ENCODE data around the gene TCF7L1.
"Not testable (repeated sequence)": the region's sequence is repeated elsewhere in the genome, so short reads cannot be mapped to it uniquely, and the experiment has no call there.

The TCF7L1 gene

GRCh38 chr2:85329701-85330100 is 196.5 kb downstream of the TCF7L1 start:
- H3K9me3 ChIP-seq (ENCODE audit: control insufficient read depth, low read length); H3K9ac ChIP-seq (ENCODE audit: low read length); H3K27me3 ChIP-seq (ENCODE audit: control insufficient read depth, insufficient read depth, low read length); H3K4me3 ChIP-seq (ENCODE audit: low read length); H3K36me3 ChIP-seq (ENCODE audit: control insufficient read depth, insufficient read depth, low read length): not testable (repeated sequence)
- H3K4me1 ChIP-seq (ENCODE audit: control insufficient read depth, insufficient read depth, low read length), result peaks cover 20% of the 10 kb centered on the region

GRCh38 chr2:85330839-85331636 is 197.8 kb downstream of the TCF7L1 start:
- Histone ChIP-seq H3K9me3 (ENCODE audit: control insufficient read depth, low read length) (no peaks in the 10 kb centered on the region), H3K27me3 (ENCODE audit: control insufficient read depth, insufficient read depth, low read length) (no peaks in the 10 kb centered on the region), H3K36me3 (ENCODE audit: control insufficient read depth, insufficient read depth, low read length) (no peaks in the 10 kb centered on the region), H3K4me3 (ENCODE audit: low read length) (no peak overlapping the region), H3K9ac (ENCODE audit: low read length) (no peak overlapping the region), H3K4me1 (ENCODE audit: control insufficient read depth, insufficient read depth, low read length) (peaks cover 8% of the 10 kb centered on the region)

DNA sequence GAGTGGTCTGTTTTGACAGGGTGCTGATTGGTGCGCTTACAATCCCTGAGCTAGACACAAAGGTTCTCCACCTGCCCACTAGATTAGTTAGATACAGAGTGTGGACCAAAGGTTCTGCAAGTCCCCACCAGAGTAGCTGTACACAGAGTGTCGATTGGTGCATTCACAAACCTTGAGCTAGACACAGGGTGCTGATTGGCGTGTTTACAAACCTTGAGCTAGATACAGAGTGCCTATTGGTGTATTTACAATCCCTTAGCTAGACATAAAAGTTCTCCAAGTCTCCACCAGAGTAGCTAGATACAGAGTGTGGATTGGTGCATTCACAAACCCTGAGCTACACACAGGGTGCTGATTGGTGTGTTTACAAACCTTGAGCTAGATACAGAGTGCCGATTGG is 200.7 kb downstream of the TCF7L1 start:
- H3K36me3 ChIP-seq (ENCODE audit: control insufficient read depth, insufficient read depth, low read length); H3K27me3 ChIP-seq (ENCODE audit: control insufficient read depth, insufficient read depth, low read length); H3K4me3 ChIP-seq (ENCODE audit: low read length); H3K9me3 ChIP-seq (ENCODE audit: control insufficient read depth, low read length); H3K4me1 ChIP-seq (ENCODE audit: control insufficient read depth, insufficient read depth, low read length); H3K9ac ChIP-seq (ENCODE audit: low read length): not testable (repeated sequence)

- no peak overlapping the region for H3K4me3 ChIP-seq (ENCODE audit: low read length)
- no peak overlapping the region for H3K9ac ChIP-seq (ENCODE audit: low read length)
- no peaks in the 10 kb centered on the region for H3K9me3 ChIP-seq (ENCODE audit: control insufficient read depth, low read length)
- H3K4me1 ChIP-seq (ENCODE audit: control insufficient read depth, insufficient read depth, low read length), result no peaks in the 10 kb centered on the region
- H3K27me3 ChIP-seq (ENCODE audit: control insufficient read depth, insufficient read depth, low read length), result no peaks in the 10 kb centered on the region
- no peaks in the 10 kb centered on the region for H3K36me3 ChIP-seq (ENCODE audit: control insufficient read depth, insufficient read depth, low read length)
Observed at GRCh38 chr2:85334928-85335327, 201.7 kb downstream of the TCF7L1 start.

DNA sequence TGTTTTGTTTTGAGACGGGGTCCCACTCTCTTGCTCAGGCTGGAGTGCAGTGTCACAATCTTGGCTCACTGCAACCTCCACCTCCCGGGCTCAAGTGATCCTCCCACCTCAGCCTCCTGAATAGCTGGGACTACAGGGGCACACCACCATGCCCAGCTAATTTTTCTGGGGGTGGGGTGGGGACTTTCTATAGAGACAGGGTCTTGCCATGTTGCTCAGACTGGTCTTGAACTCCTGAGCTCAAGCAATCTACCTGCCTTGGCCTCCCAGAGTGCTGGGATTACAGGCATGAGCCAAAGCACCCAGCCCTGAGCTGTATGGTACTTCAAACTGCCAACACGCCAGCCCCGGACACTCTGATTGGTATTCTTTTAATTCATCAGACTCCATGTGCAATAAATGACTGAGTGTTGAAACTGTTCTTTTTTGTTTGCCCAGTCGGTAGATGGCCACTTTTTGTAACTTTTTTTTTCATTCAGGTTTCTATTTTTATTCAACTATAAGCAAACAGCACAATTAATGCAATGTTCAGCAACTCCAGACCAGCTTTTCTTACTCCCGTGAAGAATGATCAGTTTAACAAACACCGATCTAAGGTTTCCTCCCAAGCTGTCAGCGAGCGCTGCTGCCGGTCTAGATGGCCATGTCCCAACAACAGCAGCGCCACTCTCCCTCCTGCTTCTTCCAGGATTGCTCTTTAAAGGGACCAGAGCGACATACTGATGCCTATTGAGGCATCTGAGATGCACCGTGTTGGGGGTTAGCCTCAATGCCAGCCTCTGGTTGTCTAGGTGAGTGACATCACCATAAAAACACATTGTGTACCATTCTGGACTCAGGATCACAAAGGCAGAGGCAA is 207.1 kb downstream of the TCF7L1 start:
- Histone ChIP-seq H3K4me3 (ENCODE audit: low read length) (no peak overlapping the region), H3K27me3 (ENCODE audit: control insufficient read depth, insufficient read depth, low read length) (no peaks in the 10 kb centered on the region), H3K9ac (ENCODE audit: low read length) (no peak overlapping the region), H3K4me1 (ENCODE audit: control insufficient read depth, insufficient read depth, low read length) (no peaks in the 10 kb centered on the region), H3K36me3 (ENCODE audit: control insufficient read depth, insufficient read depth, low read length) (peaks cover 12% of the 10 kb centered on the region), H3K9me3 (ENCODE audit: control insufficient read depth, low read length) (no peaks in the 10 kb centered on the region)

- Histone ChIP-seq H3K27me3 (ENCODE audit: control insufficient read depth, insufficient read depth, low read length) (no peaks in the 10 kb centered on the region), H3K4me1 (ENCODE audit: control insufficient read depth, insufficient read depth, low read length) (no peaks in the 10 kb centered on the region), H3K4me3 (ENCODE audit: low read length) (no peak overlapping the region), H3K9me3 (ENCODE audit: control insufficient read depth, low read length) (no peaks in the 10 kb centered on the region), H3K36me3 (ENCODE audit: control insufficient read depth, insufficient read depth, low read length) (peaks cover 23% of the 10 kb centered on the region), H3K9ac (ENCODE audit: low read length) (no peak overlapping the region)
Observed at GRCh38 chr2:85341269-85342029, 208.3 kb downstream of the TCF7L1 start.

DNA sequence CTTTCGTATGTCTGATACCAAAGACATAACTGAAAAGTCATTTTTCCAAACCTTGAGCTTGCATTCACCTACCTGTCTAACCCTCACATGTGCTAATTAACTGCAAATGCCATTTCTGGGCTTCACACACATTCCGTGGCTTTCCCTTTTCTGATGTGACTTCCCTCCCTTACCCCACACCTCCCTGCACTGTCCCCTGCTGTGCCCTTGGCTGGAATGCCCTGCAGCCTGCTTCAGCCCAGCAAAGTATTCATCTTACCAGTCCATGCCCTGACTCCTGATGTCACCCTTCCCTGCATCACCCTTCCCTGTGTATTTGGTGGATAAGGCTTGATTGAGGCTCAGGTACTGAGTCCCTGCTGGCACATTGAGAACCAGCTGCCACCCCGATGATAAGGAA is 209.0 kb downstream of the TCF7L1 start:
- no peak overlapping the region for H3K9ac ChIP-seq (ENCODE audit: low read length)
- no peaks in the 10 kb centered on the region for H3K27me3 ChIP-seq (ENCODE audit: control insufficient read depth, insufficient read depth, low read length)
- H3K9me3 ChIP-seq (ENCODE audit: control insufficient read depth, low read length), result no peaks in the 10 kb centered on the region
- no peaks in the 10 kb centered on the region for H3K4me1 ChIP-seq (ENCODE audit: control insufficient read depth, insufficient read depth, low read length)
- H3K4me3 ChIP-seq (ENCODE audit: low read length), result no peak overlapping the region
- peaks cover 24% of the 10 kb centered on the region for H3K36me3 ChIP-seq (ENCODE audit: control insufficient read depth, insufficient read depth, low read length)

DNA sequence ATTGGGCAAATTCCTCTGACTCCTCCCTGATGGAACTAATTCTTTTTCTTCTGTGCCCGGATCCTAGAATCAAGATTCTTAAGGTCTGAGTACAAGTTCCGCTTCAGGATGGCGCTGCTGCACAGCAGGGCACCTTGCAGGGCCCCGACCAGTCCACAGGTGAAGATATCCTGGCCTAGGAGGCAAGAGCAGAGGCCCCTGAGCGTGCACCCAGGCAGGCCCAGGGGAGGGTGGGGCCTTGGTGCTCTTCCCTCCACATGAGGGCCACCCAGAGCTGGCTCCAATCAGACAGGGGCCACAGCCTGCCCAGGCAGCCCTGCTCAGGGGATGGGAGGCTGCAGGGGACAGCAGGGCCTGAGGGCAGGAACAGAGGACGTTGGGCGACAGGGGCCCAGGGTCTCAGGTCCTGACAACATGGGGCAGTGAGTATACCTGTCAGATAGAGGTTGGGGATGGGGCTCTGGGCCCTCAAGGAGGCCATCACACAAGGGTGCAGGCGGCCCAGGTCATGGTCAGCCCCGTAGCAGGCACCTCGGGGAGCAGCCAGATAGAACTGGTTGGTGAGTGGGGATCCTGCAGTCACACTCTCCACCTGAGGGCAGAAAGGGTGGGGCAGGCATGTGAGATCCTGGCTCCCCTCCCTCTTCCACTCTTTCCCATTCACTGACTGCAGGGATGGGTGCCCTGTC is 210.2 kb downstream of the TCF7L1 start:
- H3K9ac ChIP-seq (ENCODE audit: low read length); H3K9me3 ChIP-seq (ENCODE audit: control insufficient read depth, low read length): not testable (repeated sequence)
- peaks cover 24% of the 10 kb centered on the region for H3K36me3 ChIP-seq (ENCODE audit: control insufficient read depth, insufficient read depth, low read length)

GRCh38 chr2:85344356-85344954 is 211.3 kb downstream of the TCF7L1 start:
- H3K9ac ChIP-seq (ENCODE audit: low read length), result no peak overlapping the region
- peaks cover 7% of the 10 kb centered on the region for H3K4me1 ChIP-seq (ENCODE audit: control insufficient read depth, insufficient read depth, low read length)
- peaks cover 28% of the 10 kb centered on the region for H3K36me3 ChIP-seq (ENCODE audit: control insufficient read depth, insufficient read depth, low read length)
- no peak overlapping the region for H3K4me3 ChIP-seq (ENCODE audit: low read length)
- H3K27me3 ChIP-seq (ENCODE audit: control insufficient read depth, insufficient read depth, low read length), result no peaks in the 10 kb centered on the region
- H3K9me3 ChIP-seq (ENCODE audit: control insufficient read depth, low read length), result no peaks in the 10 kb centered on the region

More for the DNA sequence above, 210.2 kb downstream of the TCF7L1 start:
- H3K4me3 ChIP-seq (ENCODE audit: low read length); H3K27me3 ChIP-seq (ENCODE audit: control insufficient read depth, insufficient read depth, low read length); H3K4me1 ChIP-seq (ENCODE audit: control insufficient read depth, insufficient read depth, low read length): not testable (repeated sequence)

- H3K27me3 ChIP-seq (ENCODE audit: control insufficient read depth, insufficient read depth, low read length), result no peaks in the 10 kb centered on the region
- H3K4me3 ChIP-seq (ENCODE audit: low read length), result no peak overlapping the region
- peaks cover 13% of the 10 kb centered on the region for H3K4me1 ChIP-seq (ENCODE audit: control insufficient read depth, insufficient read depth, low read length)
- H3K9ac ChIP-seq (ENCODE audit: low read length), result no peak overlapping the region
- peaks cover 44% of the 10 kb centered on the region for H3K36me3 ChIP-seq (ENCODE audit: control insufficient read depth, insufficient read depth, low read length)
- no peaks in the 10 kb centered on the region for H3K9me3 ChIP-seq (ENCODE audit: control insufficient read depth, low read length)
Observed at GRCh38 chr2:85347599-85347998, 214.4 kb downstream of the TCF7L1 start.

DNA sequence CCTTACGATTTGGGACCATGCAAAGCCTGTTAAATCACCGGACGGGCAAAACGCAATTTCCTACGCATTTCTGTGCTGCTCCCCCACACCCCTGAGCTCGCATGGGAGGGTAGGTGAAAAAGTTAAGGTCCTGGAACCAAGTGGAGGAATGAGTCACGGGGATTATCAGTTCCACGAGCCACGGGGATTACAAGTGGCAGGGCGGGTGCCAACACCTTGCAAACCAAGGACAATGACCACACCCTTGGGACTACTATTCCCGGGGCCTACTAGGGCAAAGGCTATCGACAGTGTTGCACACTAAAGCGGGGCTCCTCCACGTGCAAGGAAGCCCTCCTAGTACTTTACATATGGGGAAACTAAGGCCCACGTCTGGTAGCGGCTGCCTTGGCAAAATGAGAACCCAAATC is 220.7 kb downstream of the TCF7L1 start:
- Histone ChIP-seq H3K36me3 (ENCODE audit: control insufficient read depth, insufficient read depth, low read length) (peaks cover 20% of the 10 kb centered on the region), H3K27me3 (ENCODE audit: control insufficient read depth, insufficient read depth, low read length) (no peaks in the 10 kb centered on the region), H3K9ac (ENCODE audit: low read length) (peak overlapping the region; percentile 88), H3K4me1 (ENCODE audit: control insufficient read depth, insufficient read depth, low read length) (peaks cover 12% of the 10 kb centered on the region), H3K9me3 (ENCODE audit: control insufficient read depth, low read length) (no peaks in the 10 kb centered on the region), H3K4me3 (ENCODE audit: low read length) (peak overlapping the region; percentile 77)
